ENCODE data around the gene CENPM. TPM values are rescaled to one million over a fixed set of nuclear protein-coding genes. Genes with fewer than 3 reads are reported as not detected.

The CENPM gene
- total and polyA plus RNA-seq, 2 donors (not counting 3 experiments of a cell fraction or from before 2014, with no cell fraction given): 34.5 to 37.4 TPM

- H3K79me2 ChIP-seq (ENCODE audit: control insufficient read depth, insufficient read depth, low read length): no peaks in the 10 kb centered on the region
- H3K9me3 ChIP-seq (replicated peaks; ENCODE audit: control insufficient read depth, insufficient read depth, low read length): no peaks in the 10 kb centered on the region
- no peaks in the 10 kb centered on the region for H4K20me1 ChIP-seq (replicated peaks; ENCODE audit: control insufficient read depth, extremely low read depth, insufficient read depth, low read length)
- CTCF ChIA-PET: interaction anchor here (1.3 kb wide), 1 partner anchor 9 kb away, joined by 4 read pairs; no protein-coding TSS in a partner anchor
- H3K27ac ChIP-seq (ENCODE audit: insufficient read depth, low read depth, low read length): no peak overlapping the region
- no peak overlapping the region for H2AFZ ChIP-seq (ENCODE audit: low read depth, low read length)
- no peaks in the 10 kb centered on the region for H3K9me1 ChIP-seq (replicated peaks; ENCODE audit: control insufficient read depth, extremely low read depth, insufficient read depth, low read length)
- no peaks in the 10 kb centered on the region for H3K27me3 ChIP-seq (ENCODE audit: control insufficient read depth in 2 of 2, insufficient read depth in 2 of 2, low read length in 2 of 2)
- no peak for DNase-seq (ENCODE audit: low read depth, low spot score)
- TF ChIP-seq CTCF (IDR thresholded peaks at IDR 0.05; ENCODE audit: extremely low read depth in 1 of 2, insufficient read depth in 1 of 2, low read depth in 1 of 2, low read length in 2 of 2) (no peak), POLR2AphosphoS5 (IDR thresholded peaks at IDR 0.05; ENCODE audit: insufficient read depth, low read depth, low read length) (no peak)
- no peaks in the 10 kb centered on the region for H3K4me1 ChIP-seq (ENCODE audit: control insufficient read depth, extremely low read depth, insufficient read depth, low read length)
- no peak overlapping the region for H3K4me3 ChIP-seq (replicated peaks in 1 of 3; ENCODE audit: insufficient read depth in 1 of 3, low read depth in 1 of 3, low read length in 3 of 3)
- peaks cover 0 to 2% of the 10 kb centered on the region in 2 experiments for H3K36me3 ChIP-seq (ENCODE audit: control insufficient read depth in 2 of 2, extremely low read depth in 1 of 2, insufficient read depth in 2 of 2, low read length in 2 of 2)
- H3K4me2 ChIP-seq (ENCODE audit: insufficient read depth, low read length): no peak overlapping the region
- dilution Hi-C loops (cut with MboI; ENCODE audit: extremely low pct_ligation_motif_present, low sequenced_read_pairs): no loop called here
- POLR2A ChIA-PET: no interaction called here
- no TSS peak for BruUV-seq (replicated peaks)
- H3K9ac ChIP-seq (replicated peaks; ENCODE audit: extremely low read depth, insufficient read depth, low read length): no peak overlapping the region
- no peak for FAIRE-seq
- intact Hi-C loops (cut with micrococcal nuclease): no loop called here
Measured at GRCh38 chr22:41934284-41935014, 12.5 kb downstream of the CENPM start.

- DNase-seq (ENCODE audit: low read depth, low spot score): no peak
- Histone ChIP-seq H3K9me1 (replicated peaks; ENCODE audit: control insufficient read depth, extremely low read depth, insufficient read depth, low read length) (no peaks in the 10 kb centered on the region), H3K9ac (replicated peaks; ENCODE audit: extremely low read depth, insufficient read depth, low read length) (no peak overlapping the region), H3K4me2 (ENCODE audit: insufficient read depth, low read length) (no peak overlapping the region), H3K4me1 (ENCODE audit: control insufficient read depth, extremely low read depth, insufficient read depth, low read length) (no peaks in the 10 kb centered on the region), H3K27me3 (ENCODE audit: control insufficient read depth in 2 of 2, insufficient read depth in 2 of 2, low read length in 2 of 2) (no peaks in the 10 kb centered on the region), H2AFZ (ENCODE audit: low read depth, low read length) (no peak overlapping the region), H3K27ac (ENCODE audit: insufficient read depth, low read depth, low read length) (no peak overlapping the region), H3K4me3 (replicated peaks in 1 of 3; ENCODE audit: insufficient read depth in 1 of 3, low read depth in 1 of 3, low read length in 3 of 3) (no peak overlapping the region), H3K79me2 (ENCODE audit: control insufficient read depth, insufficient read depth, low read length) (no peaks in the 10 kb centered on the region), H4K20me1 (replicated peaks; ENCODE audit: control insufficient read depth, extremely low read depth, insufficient read depth, low read length) (no peaks in the 10 kb centered on the region), H3K36me3 (ENCODE audit: control insufficient read depth in 2 of 2, extremely low read depth in 1 of 2, insufficient read depth in 2 of 2, low read length in 2 of 2) (peaks cover 0 to 2% of the 10 kb centered on the region in 2 experiments), H3K9me3 (replicated peaks; ENCODE audit: control insufficient read depth, insufficient read depth, low read length) (no peaks in the 10 kb centered on the region)
- intact Hi-C loops (cut with micrococcal nuclease) (no loop called here), dilution Hi-C loops (cut with MboI; ENCODE audit: extremely low pct_ligation_motif_present, low sequenced_read_pairs) (no loop called here)
- ChIA-PET POLR2A (no interaction called here), CTCF (interaction anchor here (1.3 kb wide), 1 partner anchor 8 kb away, joined by 4 read pairs; no protein-coding TSS in a partner anchor)
- TF ChIP-seq POLR2AphosphoS5 (IDR thresholded peaks at IDR 0.05; ENCODE audit: insufficient read depth, low read depth, low read length): no peak
- TF ChIP-seq MAX (IDR thresholded peaks at IDR 0.05; ENCODE audit: insufficient read depth, insufficient read length): no peak
- TF ChIP-seq MYC (IDR thresholded peaks at IDR 0.05; ENCODE audit: low read depth, low read length): no peak
- TF ChIP-seq FOS (IDR thresholded peaks at IDR 0.05; ENCODE audit: borderline replicate concordance, insufficient read depth, low read length): no peak
- no peak for TF ChIP-seq JUN (IDR thresholded peaks at IDR 0.05; ENCODE audit: borderline replicate concordance, insufficient read depth, insufficient read length, low read depth)
- TF ChIP-seq POLR2A (IDR thresholded peaks at IDR 0.05; ENCODE audit: low read depth, low read length): no peak
- no peak for TF ChIP-seq EZH2 (IDR thresholded peaks at IDR 0.05; ENCODE audit: borderline replicate concordance, low read depth, low read length, severe bottlenecking)
- no peak for TF ChIP-seq CTCF (IDR thresholded peaks at IDR 0.05; ENCODE audit: extremely low read depth in 1 of 2, insufficient read depth in 1 of 2, low read depth in 1 of 2, low read length in 2 of 2)
- no peak for TF ChIP-seq GATA2 (IDR thresholded peaks at IDR 0.05; ENCODE audit: insufficient read depth, insufficient read length, low read depth, low read length)
- BruUV-seq (replicated peaks): no TSS peak
- no peak for FAIRE-seq
Measured at GRCh38 chr22:41933411-41934177, 13.4 kb downstream of the CENPM start.
